ENCODE measurements around the gene LDAH. TPM values are rescaled to one million over a fixed set of nuclear protein-coding genes. Genes with fewer than 3 reads are reported as not detected.

Gene LDAH
- total RNA-seq, 1 donor from 2014 or later, result 15.6 TPM

GRCh38 chr2:20656561-20656960 is 166.3 kb downstream of the LDAH start:
- no peak for TF ChIP-seq CTCF (IDR thresholded peaks at IDR 0.05)
- intact Hi-C loops (cut with DNase I), result no loop called here
- no peak overlapping the region for H3K27ac ChIP-seq
- H3K4me1 ChIP-seq, result peaks cover 6 to 8% of the 10 kb centered on the region in 2 donors
- no peaks in the 10 kb centered on the region for H3K36me3 ChIP-seq
- H3K4me3 ChIP-seq, result no peak overlapping the region
- no peaks in the 10 kb centered on the region for H3K27me3 ChIP-seq
- no peak for DNase-seq (ENCODE audit: low spot score in 2 of 2)
- no peaks in the 10 kb centered on the region for H3K9me3 ChIP-seq

- intact Hi-C loops (cut with DNase I), result no loop called here
- no peak overlapping the region for H3K4me3 ChIP-seq
- H3K36me3 ChIP-seq, result no peaks in the 10 kb centered on the region
- peaks cover 11 to 16% of the 10 kb centered on the region in 2 donors for H3K4me1 ChIP-seq
- no peaks in the 10 kb centered on the region for H3K9me3 ChIP-seq
- DNase-seq (ENCODE audit: low spot score in 2 of 2), result no peak
- H3K27ac ChIP-seq, result no peak overlapping the region
- H3K27me3 ChIP-seq, result no peaks in the 10 kb centered on the region
- TF ChIP-seq CTCF (IDR thresholded peaks at IDR 0.05), result no peak
Measured at GRCh38 chr2:20654535-20654813, 168.4 kb downstream of the LDAH start.

GRCh38 chr2:20653695-20654534 is 169.0 kb downstream of the LDAH start:
- peaks cover 12 to 21% of the 10 kb centered on the region in 2 donors for H3K4me1 ChIP-seq
- no peak overlapping the region for H3K27ac ChIP-seq
- no peak overlapping the region for H3K4me3 ChIP-seq
- TF ChIP-seq CTCF (IDR thresholded peaks at IDR 0.05), result no peak
- H3K27me3 ChIP-seq, result no peaks in the 10 kb centered on the region
- intact Hi-C loops (cut with DNase I), result no loop called here
- no peaks in the 10 kb centered on the region for H3K36me3 ChIP-seq
- DNase-seq (ENCODE audit: low spot score in 2 of 2), result no peak
- no peaks in the 10 kb centered on the region for H3K9me3 ChIP-seq

GRCh38 chr2:20652673-20653575 is 170.0 kb downstream of the LDAH start:
- no peaks in the 10 kb centered on the region for H3K27me3 ChIP-seq
- no peak overlapping the region for H3K4me3 ChIP-seq
- peaks cover 20 to 31% of the 10 kb centered on the region in 2 donors for H3K4me1 ChIP-seq
- H3K9me3 ChIP-seq, result no peaks in the 10 kb centered on the region
- H3K27ac ChIP-seq, result peak overlapping the region; percentile 83 to 95
- no peaks in the 10 kb centered on the region for H3K36me3 ChIP-seq
- peak in 1 of 2 donors; percentile 64 for DNase-seq (ENCODE audit: low spot score in 2 of 2)
- TF ChIP-seq CTCF (IDR thresholded peaks at IDR 0.05), result no peak
- intact Hi-C loops (cut with DNase I), result no loop called here

- Histone ChIP-seq H3K4me3 (no peak overlapping the region), H3K9me3 (no peaks in the 10 kb centered on the region), H3K4me1 (peaks cover 20 to 33% of the 10 kb centered on the region in 2 donors), H3K27ac (peak overlapping the region; percentile 83 to 95), H3K36me3 (no peaks in the 10 kb centered on the region), H3K27me3 (no peaks in the 10 kb centered on the region)
- TF ChIP-seq CTCF (IDR thresholded peaks at IDR 0.05), result no peak
- DNase-seq (ENCODE audit: low spot score in 2 of 2), result no peak
- intact Hi-C loops (cut with DNase I), result no loop called here
Measured at GRCh38 chr2:20652141-20652540, 170.8 kb downstream of the LDAH start.
